HG03280 (cell line): Measurements from ENCODE around the gene COPG2.

ENCODE experiments used
- ATAC-seq: cut with Tn5 transposase; IDR thresholded peaks from one replicate; pipeline ENCODE4 v1.9.1; 2021; ENCODE audit warnings: mild to moderate bottlenecking, moderate library complexity; ENCODE audit not compliant: unreplicated experiment

The COPG2 gene

DNA sequence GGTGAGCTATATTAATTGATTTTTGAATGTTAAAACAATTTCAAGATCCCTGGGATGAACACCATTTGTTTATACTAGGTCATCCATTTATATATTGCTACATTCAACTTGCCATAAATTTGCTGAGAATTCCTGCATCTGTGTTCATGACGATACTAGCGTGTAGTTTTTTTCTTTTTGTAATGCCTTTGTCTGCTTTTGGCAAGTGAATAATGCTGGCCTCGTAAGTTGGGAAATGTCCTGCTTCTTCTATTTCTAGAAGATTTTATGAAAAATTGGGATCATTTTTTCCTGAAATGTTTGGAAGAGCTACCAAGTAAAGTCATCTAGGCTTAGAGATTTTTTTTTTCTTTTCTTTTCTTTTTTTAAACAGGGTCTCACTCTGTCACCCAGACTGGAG lies 189.6 kb downstream of the COPG2 start:
- ATAC-seq, result no peak

DNA sequence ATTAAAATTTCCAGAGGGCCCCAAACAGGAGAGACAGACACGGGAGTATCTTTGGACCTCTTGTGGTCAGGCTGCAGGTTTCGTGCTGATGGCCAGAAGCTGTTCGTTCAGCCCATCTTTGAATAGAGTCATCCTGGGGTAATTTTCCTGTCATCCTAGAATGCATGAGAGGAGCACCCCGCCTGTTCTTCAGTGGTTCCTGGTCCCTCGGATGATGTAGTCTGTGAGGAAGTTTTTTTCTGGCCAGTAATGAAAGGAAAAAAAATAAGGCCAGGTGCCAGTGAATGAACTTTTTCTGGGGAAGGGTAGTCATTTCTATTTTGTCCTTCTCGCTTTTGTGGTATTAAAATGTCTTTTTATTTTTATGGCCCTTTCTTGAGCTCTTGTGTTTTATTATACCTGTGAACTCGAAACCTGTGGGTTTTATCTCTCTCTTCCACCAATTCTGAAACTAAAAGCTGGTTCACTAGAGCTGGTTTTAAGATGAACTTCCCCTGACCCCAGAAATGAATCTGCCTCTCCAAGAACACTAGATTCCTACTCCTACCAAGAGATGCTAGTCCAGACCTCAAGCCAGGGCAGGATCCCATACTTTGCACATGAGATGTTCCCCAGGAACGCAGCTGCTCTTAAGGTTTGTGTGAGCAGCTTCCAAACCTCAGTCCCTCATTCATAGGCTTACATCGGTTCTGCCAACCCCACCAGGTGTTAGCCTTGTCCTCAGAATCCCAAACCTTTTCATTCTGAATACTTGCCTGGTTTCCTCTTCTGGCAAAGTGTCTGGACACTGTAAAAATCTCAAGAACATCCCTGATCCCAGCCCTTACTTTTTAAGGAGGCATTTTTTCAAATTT lies 192.0 kb downstream of the COPG2 start:
- peak; percentile 85 for ATAC-seq

DNA sequence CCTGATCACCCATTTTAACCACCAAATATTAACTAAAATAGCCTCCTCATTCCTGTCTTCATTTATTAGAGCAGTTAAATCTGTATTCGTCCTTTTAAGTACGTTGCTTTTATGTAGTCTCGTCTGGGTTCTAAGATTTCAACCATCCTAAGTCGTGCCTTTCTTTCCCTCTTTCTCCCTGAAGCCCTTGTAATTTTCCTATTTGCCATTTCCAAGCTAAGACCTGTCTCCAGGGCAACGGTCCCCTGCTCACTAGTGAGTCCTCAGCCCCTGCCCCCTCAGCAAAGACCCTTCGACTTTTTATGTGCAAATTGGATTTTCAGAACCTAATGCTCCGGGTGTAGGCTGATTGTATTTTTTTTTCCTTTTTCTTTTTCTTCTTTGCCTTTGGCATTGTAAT lies 192.8 kb downstream of the COPG2 start:
- no peak for ATAC-seq

DNA sequence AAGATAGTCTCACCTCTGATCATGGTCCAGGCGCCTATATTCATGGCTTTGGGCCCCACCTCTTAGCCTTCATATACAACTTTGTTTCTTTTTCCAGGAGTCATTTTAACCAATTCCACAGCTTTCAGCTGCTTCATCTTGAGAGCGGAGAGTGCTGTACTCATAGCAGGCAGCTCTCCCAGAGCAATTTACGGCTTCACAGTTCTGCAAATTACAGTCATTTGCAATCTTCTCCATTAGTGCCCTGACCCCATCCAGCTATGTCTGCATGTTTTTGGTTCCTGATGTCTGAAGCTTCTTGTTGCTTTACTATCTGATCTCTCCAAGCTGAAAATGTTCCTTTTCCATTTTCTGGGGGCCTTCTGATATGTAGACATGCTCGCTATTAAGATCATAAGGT lies 194.7 kb downstream of the COPG2 start:
- no peak for ATAC-seq

DNA sequence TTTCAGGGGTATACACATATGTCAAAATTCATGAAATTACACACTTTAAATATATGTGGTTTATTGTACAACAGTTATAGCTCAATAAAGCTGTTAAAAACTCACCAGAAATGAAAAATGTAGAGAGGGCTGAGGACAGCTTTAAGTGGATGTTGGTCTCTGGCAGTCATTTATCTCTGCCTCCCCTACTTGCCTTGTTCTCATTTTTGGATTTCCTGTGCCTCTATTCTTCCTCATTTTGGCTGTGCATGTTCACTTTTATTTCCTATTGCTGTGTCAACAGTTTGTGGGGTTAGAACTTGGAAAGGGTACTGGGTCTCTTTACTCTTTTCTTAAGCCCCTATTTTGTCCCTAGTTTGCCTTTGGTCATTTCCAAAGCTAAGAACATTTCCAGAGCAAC lies 195.3 kb downstream of the COPG2 start:
- ATAC-seq, result no peak

DNA sequence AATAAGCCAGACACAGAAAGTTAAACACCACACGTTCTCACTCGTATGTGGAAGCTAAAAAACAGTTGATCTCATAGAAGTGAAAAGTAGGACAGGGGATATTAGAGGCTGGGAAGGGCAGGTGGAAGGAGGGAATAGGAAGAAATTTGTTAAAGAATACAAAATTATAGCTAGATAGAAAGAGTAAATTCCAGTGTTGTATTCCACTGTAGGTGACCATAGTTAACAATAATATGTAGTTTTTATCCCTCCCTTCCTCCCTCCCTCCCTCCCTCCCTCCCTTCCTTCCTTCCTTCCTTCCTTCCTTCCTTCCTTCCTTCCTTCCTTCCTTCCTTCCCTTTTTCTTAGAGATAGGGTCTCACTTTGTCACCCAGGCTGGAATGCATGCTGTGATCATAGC lies 196.6 kb downstream of the COPG2 start:
- no peak for ATAC-seq

DNA sequence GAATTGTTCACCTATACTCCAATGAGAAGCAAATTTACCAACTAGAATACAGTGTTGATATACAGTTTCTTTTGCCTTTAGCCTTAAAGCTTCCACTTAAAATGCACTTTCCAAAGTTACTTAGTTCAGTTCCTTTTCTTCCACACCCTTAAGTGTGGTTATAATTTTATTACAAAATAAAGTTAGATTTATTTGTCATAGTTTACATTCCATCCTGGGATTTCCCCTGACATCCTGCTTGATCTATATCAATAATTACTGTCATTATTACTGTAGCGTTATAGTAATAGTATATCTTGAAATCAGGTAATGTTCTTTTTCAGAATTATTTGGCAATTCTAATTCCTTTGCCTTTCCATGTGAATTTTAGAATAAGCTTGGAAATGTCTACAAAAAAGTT lies 199.9 kb downstream of the COPG2 start:
- ATAC-seq, result no peak

DNA sequence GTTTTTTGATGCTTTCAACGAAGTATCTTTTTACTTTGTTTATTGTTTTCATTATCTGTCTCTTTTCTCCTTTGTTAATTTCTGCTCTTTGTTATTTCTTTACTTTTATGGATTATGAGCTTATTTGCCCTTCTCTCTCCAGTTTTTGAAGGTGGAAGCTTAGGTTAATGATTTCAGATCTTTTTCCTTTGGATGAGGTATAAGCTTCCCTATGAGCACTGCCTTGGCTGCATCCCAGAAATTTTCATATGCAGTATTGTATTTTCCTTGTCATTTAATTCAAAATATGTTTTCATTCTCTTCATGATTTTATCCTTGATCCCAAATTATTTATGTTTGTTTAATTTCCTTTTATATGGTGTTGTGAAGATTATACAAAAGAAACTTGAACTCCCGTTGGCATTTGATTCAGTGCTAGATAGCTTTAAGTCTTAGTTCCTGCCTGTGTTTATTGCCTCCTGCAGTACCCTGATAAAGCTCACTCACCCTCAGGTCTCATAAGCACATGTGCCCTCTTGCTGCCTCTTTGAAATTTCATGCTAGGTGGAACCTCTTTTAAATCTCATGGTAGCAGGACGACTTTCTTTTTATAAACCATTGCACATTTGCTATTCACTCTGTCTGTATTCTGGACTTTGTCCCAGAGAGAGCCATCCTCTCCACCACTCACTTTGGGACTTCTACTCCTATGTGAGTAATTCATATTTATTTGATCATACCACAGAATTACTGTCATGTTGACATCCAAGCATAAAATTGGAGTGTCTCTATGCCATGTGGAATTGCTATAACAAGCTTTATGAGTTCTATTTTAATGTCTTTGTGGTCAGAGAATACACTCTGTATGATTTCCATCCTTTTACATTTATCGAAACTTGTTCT lies 204.8 kb downstream of the COPG2 start:
- ATAC-seq, result no peak

DNA sequence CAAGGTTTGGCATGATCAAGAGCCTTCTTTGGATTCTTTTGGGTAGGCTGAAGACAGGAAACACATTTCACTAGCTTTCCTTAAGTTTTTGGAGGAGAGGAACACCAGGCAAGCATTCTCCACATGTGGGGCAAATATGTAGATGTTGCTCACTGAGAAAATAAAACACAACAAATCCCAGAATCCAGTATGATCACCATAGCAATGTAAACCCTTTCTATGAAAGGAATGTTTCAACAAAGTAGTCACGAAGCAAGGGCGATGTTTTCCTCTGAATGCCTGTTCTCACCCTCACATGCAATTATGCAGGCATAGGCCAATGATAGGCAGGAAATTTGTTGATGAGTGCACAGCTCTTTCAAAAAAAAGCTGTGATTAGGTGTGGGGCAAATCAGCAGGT lies 207.3 kb downstream of the COPG2 start:
- ATAC-seq, result no peak

DNA sequence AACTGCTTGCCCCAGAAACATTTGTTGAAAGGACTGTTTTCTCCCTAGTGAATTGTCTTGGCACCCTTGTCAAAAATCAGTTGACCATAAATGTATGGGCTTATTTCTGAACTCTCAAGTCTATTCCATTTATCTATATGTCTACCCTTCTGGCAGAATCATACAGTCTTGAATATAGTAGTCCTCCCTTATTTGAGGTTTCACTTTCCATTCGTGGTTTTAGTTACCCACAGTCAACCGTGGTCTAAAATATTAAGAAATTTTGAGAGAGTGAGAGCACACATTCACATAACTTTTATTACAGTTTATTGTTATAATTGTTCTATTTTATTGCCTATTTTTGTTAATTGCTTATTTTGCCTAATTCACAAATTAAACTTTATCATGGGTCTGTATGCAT lies 210.3 kb downstream of the COPG2 start:
- ATAC-seq, result no peak
